ENCODE data around the gene ATP9A. TPM values are rescaled to one million over a fixed set of nuclear protein-coding genes. Genes with fewer than 3 reads are reported as not detected.
A peak's percentile ranks its signal among the peaks of the same experiment; 100 is the strongest.

ATP9A gene
- total and polyA plus RNA-seq, 2 of the 8 experiments (the other 6 are each of a cell fraction or from before 2014, with no cell fraction given), result 5.0 to 6.4 TPM

- TF ChIP-seq BCL11A (IDR thresholded peaks at IDR 0.05; ENCODE audit: low read depth in 2 of 2, low read length in 2 of 2) (no peak), MAFK (IDR thresholded peaks at IDR 0.05; ENCODE audit: low read depth, low read length) (no peak), EGR1 (IDR thresholded peaks at IDR 0.05; ENCODE audit: borderline replicate concordance, low read depth, low read length) (0 out of 2 replicates have a peak, but pooled peaks have one; percentile 14), CTCF (IDR thresholded peaks at IDR 0.05; ENCODE audit: control extremely low read depth in 1 of 3, insufficient read depth in 1 of 3, low read depth in 1 of 3, low read length in 3 of 3) (peak in 2 of 3 experiments; percentile 2 to 23; a peak in 2 of 4 replicates), POLR2A (IDR thresholded peaks at IDR 0.05; ENCODE audit: control extremely low read depth in 1 of 2, low read depth in 2 of 2, low read length in 2 of 2) (peak in 1 of 2 experiments; percentile 66; a peak in 2 of 3 replicates), RNF2 (IDR thresholded peaks at IDR 0.05; ENCODE audit: borderline replicate concordance, low read depth, low read length, missing control alignments, poor library complexity, severe bottlenecking) (no peak), FOSL1 (IDR thresholded peaks at IDR 0.05; ENCODE audit: insufficient read depth, low read depth, low read length) (no peak), SIN3A (conservative IDR thresholded peaks at IDR 0.05 in 1 of 2, IDR thresholded peaks at IDR 0.05 in 1 of 2; ENCODE audit: low read depth in 1 of 2, low read length in 2 of 2) (no peak), JUN (IDR thresholded peaks at IDR 0.05; ENCODE audit: low read depth, low read length) (no peak), CEBPB (IDR thresholded peaks at IDR 0.05; ENCODE audit: low read depth, low read length) (no peak), SIX5 (IDR thresholded peaks at IDR 0.05; ENCODE audit: low read depth, low read length) (no peak), KDM5A (IDR thresholded peaks at IDR 0.05; ENCODE audit: low read length) (0 out of 2 replicates have a peak, but pooled peaks have one; percentile 16), CREB1 (IDR thresholded peaks at IDR 0.05) (no peak), NANOG (IDR thresholded peaks at IDR 0.05; ENCODE audit: insufficient read depth, low read depth, low read length, poor library complexity, severe bottlenecking) (peak; percentile 58), TBP (IDR thresholded peaks at IDR 0.05; ENCODE audit: low read depth, low read length) (peak; percentile 63; the same call in 1 of the 2 replicates), KDM1A (IDR thresholded peaks at IDR 0.05; ENCODE audit: borderline replicate concordance, low read length) (no peak; the same call in 1 of the 2 replicates), POLR2AphosphoS5 (IDR thresholded peaks at IDR 0.05; ENCODE audit: low read depth, low read length) (no peak; the same call in none of the 2 replicates), CHD2 (IDR thresholded peaks at IDR 0.05; ENCODE audit: low read length) (no peak), TAF1 (IDR thresholded peaks at IDR 0.05; ENCODE audit: low read depth, low read length) (peak; percentile 76; the same call in 1 of the 2 replicates), TCF12 (IDR thresholded peaks at IDR 0.05; ENCODE audit: low read depth, low read length) (0 out of 2 replicates have a peak, but pooled peaks have one; percentile 4), RBBP5 (IDR thresholded peaks at IDR 0.05; ENCODE audit: borderline replicate concordance, low read depth, low read length) (no peak), PHF8 (conservative IDR thresholded peaks at IDR 0.05; ENCODE audit: low read depth, low read length) (peak; percentile 21; the same call in 1 of the 2 replicates)
Measured at GRCh38 chr20:51801122-51801822, 33.1 kb upstream of the ATP9A start (continued).

All from H1 (cell line).